ENCODE measurements around the gene INTS6. TPM values are rescaled to one million over a fixed set of nuclear protein-coding genes. Genes with fewer than 3 reads are reported as not detected.

The INTS6 gene
- total and polyA plus RNA-seq, 2 of the 4 experiments (the other 2 are of a cell fraction), result 12.9 to 42.3 TPM

DNA sequence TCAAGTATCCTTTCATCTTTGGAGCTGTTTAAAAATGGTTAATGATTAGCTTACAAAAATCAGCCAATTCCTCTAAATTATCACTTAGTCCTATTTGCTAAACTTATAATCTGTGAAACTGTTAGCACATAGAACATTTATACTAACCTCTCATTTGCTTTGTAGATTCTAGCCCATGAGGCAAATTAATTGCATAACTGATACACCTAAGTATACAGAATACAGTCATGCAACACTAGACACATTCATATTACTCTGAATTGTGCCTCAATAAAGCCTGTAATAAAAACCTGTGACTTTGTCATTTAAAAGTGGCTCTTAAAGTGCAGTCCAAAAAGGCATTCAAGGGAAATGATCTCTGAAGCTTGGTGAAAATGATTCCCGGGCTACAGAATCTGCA, 92.3 kb downstream of the INTS6 start:
- Histone ChIP-seq H4K91ac (ENCODE audit: insufficient read depth, low read depth, low read length) (no peak overlapping the region), H2BK5ac (ENCODE audit: low read depth, low read length, poor library complexity, severe bottlenecking) (no peak overlapping the region), H3K9me1 (ENCODE audit: insufficient read depth, low read length) (no peaks in the 10 kb centered on the region), H3K4ac (ENCODE audit: low read depth, low read length) (no peak overlapping the region), H3K23ac (ENCODE audit: low read depth, low read length) (no peak overlapping the region), H2AK9ac (replicated peaks; ENCODE audit: low read depth, low read length, poor library complexity) (no peak overlapping the region), H4K20me1 (ENCODE audit: insufficient read depth, low read length) (no peaks in the 10 kb centered on the region; the same call in 1 of the 2 replicates), H3K27me3 (ENCODE audit: control insufficient read depth, insufficient read depth, low read length) (no peaks in the 10 kb centered on the region), H2BK120ac (ENCODE audit: low read depth, low read length) (no peak overlapping the region), H3K9me3 (ENCODE audit: control insufficient read depth, insufficient read depth, low read length) (no peaks in the 10 kb centered on the region), H3K18ac (ENCODE audit: low read depth, low read length) (no peak overlapping the region), H2BK15ac (ENCODE audit: low read depth, low read length) (no peak overlapping the region), H3K4me2 (ENCODE audit: low read depth, low read length) (no peak overlapping the region), H4K8ac (ENCODE audit: low read depth in 2 of 2, low read length in 2 of 2) (no peak overlapping the region), H3K4me3 (ENCODE audit: insufficient read depth, low read depth, low read length) (no peak overlapping the region), H3K27ac (ENCODE audit: insufficient read depth, low read length) (no peak overlapping the region), H3K9ac (ENCODE audit: low read depth, low read length) (no peak overlapping the region), H2BK20ac (ENCODE audit: low read depth, low read length) (no peak overlapping the region), H3K79me1 (ENCODE audit: low read depth in 1 of 2, low read length in 2 of 2) (0 out of 4 replicates have a peak, but pooled peaks cover 0 to 2% of the 10 kb centered on the region in 2 experiments), H3K14ac (replicated peaks; ENCODE audit: low read depth, low read length) (no peak overlapping the region), H2AK5ac (ENCODE audit: low read depth, low read length) (no peak overlapping the region), H4K5ac (ENCODE audit: low read depth, low read length) (no peak overlapping the region), H2AFZ (replicated peaks; ENCODE audit: low read length, poor library complexity) (no peak overlapping the region), H3K56ac (ENCODE audit: extremely low read depth, insufficient read depth, low read length) (no peak overlapping the region), H3K36me3 (ENCODE audit: control insufficient read depth, insufficient read depth, low read length) (peaks cover 9% of the 10 kb centered on the region), H3K4me1 (ENCODE audit: control insufficient read depth, insufficient read depth, low read length) (no peaks in the 10 kb centered on the region; the same call in 1 of the 2 replicates)
- dilution Hi-C loops (cut with HindIII; ENCODE audit: low sequenced_read_pairs, unreplicated experiment) (no loop called here), in situ Hi-C loops (cut with MboI; ENCODE audit: low sequenced_read_pairs) (no loop called here), intact Hi-C loops (cut with micrococcal nuclease) (no loop called here)
- TF ChIP-seq POLR2A (IDR thresholded peaks at IDR 0.05; ENCODE audit: low read depth, low read length) (no peak), RCOR1 (IDR thresholded peaks at IDR 0.05; ENCODE audit: insufficient replicate concordance, low read length) (no peak), FOS (IDR thresholded peaks at IDR 0.05; ENCODE audit: low read depth, low read length) (no peak), RFX5 (IDR thresholded peaks at IDR 0.05; ENCODE audit: low read depth, low read length) (no peak), RAD21 (IDR thresholded peaks at IDR 0.05; ENCODE audit: low read length) (no peak), NFE2L2 (IDR thresholded peaks at IDR 0.05; ENCODE audit: low read depth, low read length) (no peak), MAFK (IDR thresholded peaks at IDR 0.05; ENCODE audit: low read depth, low read length) (no peak)
- ATAC-seq (ENCODE audit: low read depth) (no peak), DNase-seq (no peak)
- POLR2A ChIA-PET (ENCODE audit: unreplicated experiment), result no interaction called here
- CTCF ChIA-PET, result no interaction called here
- BruUV-seq (replicated peaks), result no TSS peak
- no CpG with 5 or more reads among the region's 1 CpG for WGBS, 2 experiments (ENCODE audit: extremely low coverage in 2 of 2, insufficient read length in 1 of 2)
